Testis (tissue), 3 donors: ENCODE results near the gene APRT. TPM values are rescaled to one million over a fixed set of nuclear protein-coding genes. Genes with fewer than 3 reads are reported as not detected.
"Not testable (repeated sequence)": the region's sequence is repeated elsewhere in the genome, so short reads cannot be mapped to it uniquely, and the experiment has no call there.

Experiments used
- DNase-seq: peaks from one replicate; pipeline ENCODE4 v3.0.0-alpha.2; 2019
- H3K27ac ChIP-seq, 2 donors: fragments of 200-600 bp; sonication (generic); one replicate each; pipeline ENCODE4 v1.5.1; 2019
- H3K27me3 ChIP-seq: fragments of 200-600 bp; sonication (generic); one replicate; pipeline ENCODE4 v1.5.1; 2019
- H3K36me3 ChIP-seq: fragments of 200-600 bp; sonication (generic); one replicate; pipeline ENCODE4 v1.5.1; 2017; ENCODE audit warnings: low read depth; ENCODE audit errors: missing control alignments
- H3K4me1 ChIP-seq: fragments of 200-600 bp; sonication (generic); one replicate; pipeline ENCODE4 v1.5.1; 2019
- H3K4me3 ChIP-seq, 2 donors: fragments of 200-600 bp; sonication (generic); one replicate each; pipeline ENCODE4 v1.5.1; 2017 to 2019
- H3K9me3 ChIP-seq: fragments of 200-600 bp; sonication (generic); one replicate; pipeline ENCODE4 v1.5.1; 2017
- CTCF ChIP-seq, 3 experiments: fragments of 450-650 bp in 2 of 3; fragments of 200-600 bp in 1 of 3; sonication (generic) in 1 of 3; IDR thresholded peaks; one replicate each; pipeline ENCODE4 v1.5.1; 2016 to 2019; ENCODE audit warnings: antibody characterized with exemption in 3 of 3, mild to moderate bottlenecking in 2 of 3, moderate library complexity in 1 of 3
- POLR2A ChIP-seq: fragments of 450-650 bp; IDR thresholded peaks from one replicate; pipeline ENCODE4 v1.6.1; 2017; ENCODE audit warnings: antibody characterized with exemption, mild to moderate bottlenecking, moderate library complexity
- WGBS, 2 donors: methylation state at CpG; one replicate each; pipeline ENCODE4 v1.1.5; 2018; 5-methylcytosine and 5-hydroxymethylcytosine counted together
- intact Hi-C: fragments of 100-400 bp; cut with DNase I; formaldehyde crosslinking; loops from one replicate; pipeline ENCODE4 v1.15.1; 2023; ENCODE audit warnings: low total_unique reads
- polyA plus RNA-seq: library from polyadenylated mRNA; stranded (reverse); fragments of 350-450 nt; fragmentation: Illumina TruSeq; extraction: RNeasy Lipid Tissue Mini Kit (QIAGEN cat#74804); gene quantifications from one replicate; pipeline ENCODE4 v1.2.3, GENCODE V29; 2014; ENCODE audit warnings: low read depth, low replicate concordance; ENCODE audit not compliant: insufficient read depth
- total RNA-seq, 2 donors: library from RNA; depleted of rRNA; stranded (reverse); fragments of >200 nt; gene quantifications; one replicate each; pipeline ENCODE4 v1.2.3, GENCODE V29; 2016

Gene APRT
- total and polyA plus RNA-seq, 3 donors from 2014 or later, result 62.1 to 86.0 (median 82.1) TPM

- DNase-seq, result peak; percentile 78
- Histone ChIP-seq H3K27ac (no peak overlapping the region), H3K4me1 (peaks cover 36% of the 10 kb centered on the region), H3K27me3 (no peaks in the 10 kb centered on the region), H3K36me3 (no peaks in the 10 kb centered on the region), H3K4me3 (no peak overlapping the region), H3K9me3 (no peaks in the 10 kb centered on the region)
- intact Hi-C loops, result no loop called here
- WGBS, 2 donors, result 47 to 66% methylated on average over 11 to 29 of the region's 29 CpGs
- TF ChIP-seq CTCF (IDR thresholded peaks at IDR 0.05) (no peak), POLR2A (no peak)
These were observed 38.6 kb downstream of the APRT start for GRCh38 chr16:88772871-88773811.

- peaks cover 40% of the 10 kb centered on the region for H3K4me1 ChIP-seq
- H3K36me3 ChIP-seq, DNase-seq, H3K27ac ChIP-seq, H3K9me3 ChIP-seq, intact Hi-C loops, H3K4me3 ChIP-seq, H3K27me3 ChIP-seq: not testable (repeated sequence)
- WGBS, 2 donors, result 100% methylated on average over 4 to 17 of the region's 23 CpGs
These were observed 39.9 kb downstream of the APRT start for GRCh38 chr16:88771781-88772180.

DNA sequence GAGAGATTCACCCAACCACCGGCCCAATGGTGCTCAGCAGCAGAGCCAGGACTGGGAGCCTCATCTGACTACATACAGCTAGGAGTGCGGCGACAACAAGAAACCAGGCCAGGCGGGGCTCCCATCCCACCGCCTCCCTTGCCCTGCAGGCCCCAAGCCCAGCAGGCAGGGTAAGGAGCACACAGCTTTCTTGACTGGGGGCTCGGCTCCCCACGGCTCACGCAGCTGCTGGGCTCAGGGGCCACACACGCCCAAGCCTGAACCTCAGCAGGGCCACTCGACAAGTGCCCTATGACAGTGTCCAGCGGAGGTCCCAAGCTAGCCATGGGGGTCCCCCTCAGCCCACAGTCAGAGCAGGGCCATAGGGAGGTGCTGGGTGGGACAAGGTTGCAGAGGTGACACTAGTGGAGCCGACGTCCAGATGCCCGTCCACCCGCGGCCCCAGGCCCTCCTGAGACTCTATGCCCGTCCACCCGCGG, 40.4 kb downstream of the APRT start:
- Histone ChIP-seq H3K4me3 (no peak overlapping the region), H3K9me3 (no peaks in the 10 kb centered on the region), H3K27ac (no peak overlapping the region), H3K4me1 (peaks cover 40% of the 10 kb centered on the region), H3K36me3 (no peaks in the 10 kb centered on the region), H3K27me3 (no peaks in the 10 kb centered on the region)
- 83 to 92% methylated on average over 9 to 19 of the region's 19 CpGs for WGBS, 2 donors
- intact Hi-C loops, result no loop called here
- TF ChIP-seq CTCF (IDR thresholded peaks at IDR 0.05) (no peak), POLR2A (no peak)
- no peak for DNase-seq

GRCh38 chr16:88770461-88771293, 41.1 kb downstream of the APRT start:
- no peak overlapping the region for H3K27ac ChIP-seq
- H3K27me3 ChIP-seq, result no peaks in the 10 kb centered on the region
- H3K4me3 ChIP-seq, result no peak overlapping the region
- H3K4me1 ChIP-seq, result peaks cover 40% of the 10 kb centered on the region
- no peaks in the 10 kb centered on the region for H3K36me3 ChIP-seq
- H3K9me3 ChIP-seq, result no peaks in the 10 kb centered on the region
- TF ChIP-seq CTCF (IDR thresholded peaks at IDR 0.05) (no peak), POLR2A (no peak)
- intact Hi-C loops, result no loop called here
- DNase-seq, result no peak
- WGBS, 2 donors, result 75 to 82% methylated on average over 18 to 39 of the region's 41 CpGs
